GM12873 (cell line): ENCODE measurements around the gene CHAMP1.

Experiments
- CTCF ChIP-seq: IDR thresholded peaks from 2 replicates; pipeline ENCODE4 v1.5.1; 2012; ENCODE audit warnings: low read depth, mild to moderate bottlenecking, moderate library complexity, low read length, control low read depth; ENCODE audit not compliant: insufficient read depth; ENCODE audit errors: missing control alignments

CHAMP1 gene

GRCh38 chr13:114303700-114304327 is 10.5 kb upstream of the CHAMP1 start:
- no peak for TF ChIP-seq CTCF

- TF ChIP-seq CTCF: no peak
Measured at GRCh38 chr13:114304346-114305034, 9.8 kb upstream of the CHAMP1 start.

DNA sequence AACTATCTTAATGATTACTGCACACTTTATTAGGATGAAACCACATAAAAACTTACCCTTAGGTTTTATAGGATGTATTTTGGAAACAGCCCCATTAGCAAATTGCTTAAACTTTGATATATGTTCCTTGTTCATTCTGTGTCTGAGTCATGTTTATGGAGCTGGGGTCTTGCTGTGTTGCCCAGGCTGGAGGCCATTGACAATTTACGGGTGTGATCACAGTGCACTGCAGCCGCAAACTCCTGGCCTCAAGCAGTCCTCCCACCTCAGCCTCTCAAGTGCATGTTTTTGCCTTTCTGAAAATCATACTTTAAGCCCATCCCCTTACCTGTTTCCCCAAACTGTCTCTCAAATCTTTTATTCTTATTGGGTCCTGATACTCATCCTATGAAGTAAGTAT is 5.2 kb upstream of the CHAMP1 start:
- TF ChIP-seq CTCF: no peak

GRCh38 chr13:114309806-114310410 is 4.4 kb upstream of the CHAMP1 start:
- no peak for TF ChIP-seq CTCF

- TF ChIP-seq CTCF: no peak
Measured at GRCh38 chr13:114310956-114311355, 3.3 kb upstream of the CHAMP1 start.

DNA sequence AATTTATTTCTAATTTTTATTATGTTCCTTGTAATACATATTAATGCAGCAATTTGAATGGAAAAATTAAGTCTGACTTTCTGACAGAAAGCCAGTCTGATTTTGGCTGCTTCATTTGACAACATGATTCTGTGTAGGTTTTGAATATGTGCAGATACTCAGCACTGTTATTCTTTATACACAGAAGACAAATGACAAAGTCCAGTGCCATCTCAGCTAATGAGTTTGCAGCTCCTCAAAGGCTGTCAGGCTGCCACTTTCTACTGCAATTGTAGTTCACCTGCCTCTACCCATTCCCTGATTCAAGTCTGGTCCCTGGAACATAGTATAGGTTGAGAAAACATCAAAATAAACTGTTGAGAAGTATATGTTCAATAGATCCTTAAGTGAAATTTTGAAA is 2.9 kb upstream of the CHAMP1 start:
- no peak for TF ChIP-seq CTCF

DNA sequence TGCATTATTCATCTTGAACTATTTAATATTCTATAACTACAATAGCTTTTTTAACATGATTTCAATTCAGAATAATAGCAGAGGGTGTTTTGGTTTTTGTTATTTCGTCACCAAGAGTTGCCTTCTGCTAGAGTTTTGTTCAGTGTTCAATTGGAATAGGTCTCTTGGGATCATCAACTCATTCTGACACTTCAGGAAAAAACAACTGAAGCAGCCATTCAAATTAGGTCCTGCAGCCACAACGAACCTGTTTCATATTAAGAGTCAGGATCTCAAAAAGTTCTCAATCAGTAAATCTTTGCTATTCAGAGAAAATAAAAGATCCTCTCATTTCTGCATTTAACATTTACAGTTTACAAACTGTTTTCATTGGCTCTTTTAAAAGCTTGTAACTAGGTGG is 2.4 kb upstream of the CHAMP1 start:
- no peak for TF ChIP-seq CTCF
